ENCODE data around the gene CNTNAP2. TPM values are rescaled to one million over a fixed set of nuclear protein-coding genes. Genes with fewer than 3 reads are reported as not detected.

The CNTNAP2 gene
- total RNA-seq, 2 experiments from 2014 or later: not detected

DNA sequence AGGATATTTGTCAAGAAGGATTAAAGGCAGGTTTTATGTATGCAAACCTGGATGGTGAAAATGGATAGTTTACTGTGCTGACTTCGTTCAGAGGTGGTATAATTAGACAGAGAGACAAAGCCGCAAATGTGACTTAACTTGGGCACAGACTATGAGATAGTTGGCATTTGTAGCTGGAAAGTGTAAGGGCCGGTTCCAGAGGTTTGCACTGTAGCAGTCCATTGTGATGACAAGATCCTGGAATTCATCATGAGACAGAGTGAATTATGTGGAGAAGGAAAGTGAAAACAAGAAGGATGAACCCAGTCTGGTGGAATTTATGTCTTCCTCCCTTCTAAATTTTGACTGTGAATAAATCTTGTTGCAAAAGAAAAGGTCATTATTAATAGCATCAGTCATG is 139.0 kb downstream of the CNTNAP2 start:
- H3K9me3 ChIP-seq (ENCODE audit: control insufficient read depth in 1 of 2, insufficient read depth in 1 of 2, low read length in 2 of 2): peaks cover 4 to 6% of the 10 kb centered on the region in 2 experiments
- H3K27me3 ChIP-seq (ENCODE audit: control insufficient read depth in 1 of 2, insufficient read depth in 2 of 2, low read length in 2 of 2): no peaks in the 10 kb centered on the region
- ChIA-PET POLR2A (no interaction called here), CTCF (interaction anchor here (0.6 kb wide), 1 partner anchor 479 kb away, joined by 3 read pairs; no protein-coding TSS in a partner anchor)
- Mint-ChIP-seq H3K27ac (no peak overlapping the region), H3K36me3 (ENCODE audit: low read depth) (no peaks in the 10 kb centered on the region), H3K4me1 (ENCODE audit: low read depth) (no peaks in the 10 kb centered on the region), H3K4me3 (no peak overlapping the region), H3K27me3 (no peaks in the 10 kb centered on the region), H3K9me3 (peaks cover 2% of the 10 kb centered on the region)
- ATAC-seq (ENCODE audit: poor library complexity) (no peak), DNase-seq (no peak)
- no peak overlapping the region for H3K27ac ChIP-seq (ENCODE audit: low read depth in 1 of 2, low read length in 2 of 2)
- intact Hi-C loops (cut with DNase I, micrococcal nuclease): no loop called here
- no peaks in the 10 kb centered on the region for H3K36me3 ChIP-seq (ENCODE audit: insufficient read depth, low read length)
- no peak overlapping the region for H3K4me3 ChIP-seq (ENCODE audit: low read length)
- no peaks in the 10 kb centered on the region for H3K4me1 ChIP-seq (ENCODE audit: insufficient read depth, low read length)
- TF ChIP-seq, protein P1, sequence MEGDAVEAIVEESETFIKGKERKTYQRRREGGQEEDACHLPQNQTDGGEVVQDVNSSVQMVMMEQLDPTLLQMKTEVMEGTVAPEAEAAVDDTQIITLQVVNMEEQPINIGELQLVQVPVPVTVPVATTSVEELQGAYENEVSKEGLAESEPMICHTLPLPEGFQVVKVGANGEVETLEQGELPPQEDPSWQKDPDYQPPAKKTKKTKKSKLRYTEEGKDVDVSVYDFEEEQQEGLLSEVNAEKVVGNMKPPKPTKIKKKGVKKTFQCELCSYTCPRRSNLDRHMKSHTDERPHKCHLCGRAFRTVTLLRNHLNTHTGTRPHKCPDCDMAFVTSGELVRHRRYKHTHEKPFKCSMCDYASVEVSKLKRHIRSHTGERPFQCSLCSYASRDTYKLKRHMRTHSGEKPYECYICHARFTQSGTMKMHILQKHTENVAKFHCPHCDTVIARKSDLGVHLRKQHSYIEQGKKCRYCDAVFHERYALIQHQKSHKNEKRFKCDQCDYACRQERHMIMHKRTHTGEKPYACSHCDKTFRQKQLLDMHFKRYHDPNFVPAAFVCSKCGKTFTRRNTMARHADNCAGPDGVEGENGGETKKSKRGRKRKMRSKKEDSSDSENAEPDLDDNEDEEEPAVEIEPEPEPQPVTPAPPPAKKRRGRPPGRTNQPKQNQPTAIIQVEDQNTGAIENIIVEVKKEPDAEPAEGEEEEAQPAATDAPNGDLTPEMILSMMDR (IDR thresholded peaks at IDR 0.05): no peak

GRCh38 chr7:146262527-146262926 is 145.9 kb downstream of the CNTNAP2 start:
- no peaks in the 10 kb centered on the region for H3K27me3 Mint-ChIP-seq
- TF ChIP-seq, protein P1 (IDR thresholded peaks at IDR 0.05): no peak
- H3K36me3 Mint-ChIP-seq (ENCODE audit: low read depth): no peaks in the 10 kb centered on the region
- no peaks in the 10 kb centered on the region for H3K36me3 ChIP-seq (ENCODE audit: insufficient read depth, low read length)
- H3K27me3 ChIP-seq (ENCODE audit: control insufficient read depth in 1 of 2, insufficient read depth in 2 of 2, low read length in 2 of 2): no peaks in the 10 kb centered on the region
- no peaks in the 10 kb centered on the region for H3K4me1 ChIP-seq (ENCODE audit: insufficient read depth, low read length)
- intact Hi-C loops (cut with DNase I, micrococcal nuclease): no loop called here
- ChIA-PET POLR2A (no interaction called here), CTCF (no interaction called here)
- H3K4me1 Mint-ChIP-seq (ENCODE audit: low read depth): no peaks in the 10 kb centered on the region
- no peak overlapping the region for H3K4me3 Mint-ChIP-seq
- no peak overlapping the region for H3K27ac ChIP-seq (ENCODE audit: low read depth in 1 of 2, low read length in 2 of 2)
- H3K27ac Mint-ChIP-seq: no peak overlapping the region
- ATAC-seq (ENCODE audit: poor library complexity) (no peak), DNase-seq (no peak)
- H3K4me3 ChIP-seq (ENCODE audit: low read length): no peak overlapping the region
- H3K9me3 Mint-ChIP-seq: peaks cover 10% of the 10 kb centered on the region
- peaks cover 10 to 16% of the 10 kb centered on the region in 2 experiments for H3K9me3 ChIP-seq (ENCODE audit: control insufficient read depth in 1 of 2, insufficient read depth in 1 of 2, low read length in 2 of 2)

DNA sequence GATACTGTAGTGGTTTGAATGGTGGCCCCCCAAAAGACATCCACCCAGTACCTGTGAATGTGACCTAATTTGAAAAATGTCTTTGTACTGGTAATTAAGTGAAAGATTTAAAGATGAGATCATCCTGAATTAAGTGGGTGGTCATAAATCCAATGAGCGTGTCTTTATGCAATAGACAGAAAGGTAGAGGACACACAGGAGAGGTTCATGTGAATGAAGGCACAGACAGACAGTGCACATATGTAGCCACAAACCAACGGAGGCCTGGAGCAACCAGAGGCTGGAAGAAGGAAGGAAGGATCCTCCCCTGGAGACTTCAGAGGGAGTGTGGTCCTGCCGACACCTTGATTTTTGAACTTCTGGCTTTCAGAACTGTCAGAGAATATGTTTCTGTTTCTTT is 160.3 kb downstream of the CNTNAP2 start:
- Mint-ChIP-seq H3K27ac (no peak overlapping the region), H3K36me3 (ENCODE audit: low read depth) (no peaks in the 10 kb centered on the region), H3K4me1 (ENCODE audit: low read depth) (no peaks in the 10 kb centered on the region), H3K27me3 (no peaks in the 10 kb centered on the region), H3K9me3 (peaks cover 6% of the 10 kb centered on the region), H3K4me3 (no peak overlapping the region)
- H3K9me3 ChIP-seq (ENCODE audit: control insufficient read depth in 1 of 2, insufficient read depth in 1 of 2, low read length in 2 of 2): no peaks in the 10 kb centered on the region
- intact Hi-C loops (cut with DNase I, micrococcal nuclease): no loop called here
- ChIA-PET POLR2A (no interaction called here), CTCF (no interaction called here)
- no peak overlapping the region for H3K27ac ChIP-seq (ENCODE audit: low read depth in 1 of 2, low read length in 2 of 2)
- H3K4me1 ChIP-seq (ENCODE audit: insufficient read depth, low read length): no peaks in the 10 kb centered on the region
- ATAC-seq (ENCODE audit: poor library complexity) (no peak), DNase-seq (no peak)
- no peak overlapping the region for H3K4me3 ChIP-seq (ENCODE audit: low read length)
- TF ChIP-seq, protein P1 (IDR thresholded peaks at IDR 0.05): no peak
- H3K27me3 ChIP-seq (ENCODE audit: control insufficient read depth in 1 of 2, insufficient read depth in 2 of 2, low read length in 2 of 2): no peaks in the 10 kb centered on the region
- H3K36me3 ChIP-seq (ENCODE audit: insufficient read depth, low read length): no peaks in the 10 kb centered on the region

Data from CD4-positive, alpha-beta T cell (primary cell).